Sigmoid colon (tissue), 4 donors: ENCODE measurements around the gene PACS1.

Experiments used
- POLR2A ChIP-seq, 2 donors: fragments of 450-650 bp; IDR thresholded peaks; one replicate each; pipeline ENCODE4 v1.6.1; 2016; ENCODE audit warnings: antibody characterized with exemption in 2 of 2, mild to moderate bottlenecking in 2 of 2, moderate library complexity in 2 of 2
- POLR2AphosphoS5 ChIP-seq, 4 donors: sonication (generic); formaldehyde crosslinking; IDR thresholded peaks; one replicate each; pipeline ENCODE4 v1.6.1; 2017; ENCODE audit warnings: antibody characterized with exemption in 4 of 4
- TF ChIP-seq, protein P1 (sequence below), 4 experiments: fragments of 450-650 bp in 3 of 4; fragments of 200-600 bp in 1 of 4; IDR thresholded peaks; one replicate each; pipeline ENCODE4 v1.5.1; 2016 to 2019; ENCODE audit warnings: antibody characterized with exemption in 4 of 4, mild to moderate bottlenecking in 3 of 4, moderate library complexity in 2 of 4

- TF ChIP-seq POLR2AphosphoS5 (IDR thresholded peaks at IDR 0.05): no peak
- TF ChIP-seq, protein P1, sequence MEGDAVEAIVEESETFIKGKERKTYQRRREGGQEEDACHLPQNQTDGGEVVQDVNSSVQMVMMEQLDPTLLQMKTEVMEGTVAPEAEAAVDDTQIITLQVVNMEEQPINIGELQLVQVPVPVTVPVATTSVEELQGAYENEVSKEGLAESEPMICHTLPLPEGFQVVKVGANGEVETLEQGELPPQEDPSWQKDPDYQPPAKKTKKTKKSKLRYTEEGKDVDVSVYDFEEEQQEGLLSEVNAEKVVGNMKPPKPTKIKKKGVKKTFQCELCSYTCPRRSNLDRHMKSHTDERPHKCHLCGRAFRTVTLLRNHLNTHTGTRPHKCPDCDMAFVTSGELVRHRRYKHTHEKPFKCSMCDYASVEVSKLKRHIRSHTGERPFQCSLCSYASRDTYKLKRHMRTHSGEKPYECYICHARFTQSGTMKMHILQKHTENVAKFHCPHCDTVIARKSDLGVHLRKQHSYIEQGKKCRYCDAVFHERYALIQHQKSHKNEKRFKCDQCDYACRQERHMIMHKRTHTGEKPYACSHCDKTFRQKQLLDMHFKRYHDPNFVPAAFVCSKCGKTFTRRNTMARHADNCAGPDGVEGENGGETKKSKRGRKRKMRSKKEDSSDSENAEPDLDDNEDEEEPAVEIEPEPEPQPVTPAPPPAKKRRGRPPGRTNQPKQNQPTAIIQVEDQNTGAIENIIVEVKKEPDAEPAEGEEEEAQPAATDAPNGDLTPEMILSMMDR (IDR thresholded peaks at IDR 0.05): no peak
- TF ChIP-seq POLR2A (IDR thresholded peaks at IDR 0.05): no peak
Observed at GRCh38 chr11:66052664-66052982, 17.4 kb upstream of the PACS1 start.
